GM18870 (cell line): ENCODE measurements around the gene ALKBH4.
"Not testable (repeated sequence)": the region's sequence is repeated elsewhere in the genome, so short reads cannot be mapped to it uniquely, and the experiment has no call there.

Source experiments
- ATAC-seq: cut with Tn5 transposase; IDR thresholded peaks from one replicate; pipeline ENCODE4 v1.9.1; 2021; ENCODE audit warnings: moderate library complexity; ENCODE audit not compliant: unreplicated experiment

ALKBH4 gene

DNA sequence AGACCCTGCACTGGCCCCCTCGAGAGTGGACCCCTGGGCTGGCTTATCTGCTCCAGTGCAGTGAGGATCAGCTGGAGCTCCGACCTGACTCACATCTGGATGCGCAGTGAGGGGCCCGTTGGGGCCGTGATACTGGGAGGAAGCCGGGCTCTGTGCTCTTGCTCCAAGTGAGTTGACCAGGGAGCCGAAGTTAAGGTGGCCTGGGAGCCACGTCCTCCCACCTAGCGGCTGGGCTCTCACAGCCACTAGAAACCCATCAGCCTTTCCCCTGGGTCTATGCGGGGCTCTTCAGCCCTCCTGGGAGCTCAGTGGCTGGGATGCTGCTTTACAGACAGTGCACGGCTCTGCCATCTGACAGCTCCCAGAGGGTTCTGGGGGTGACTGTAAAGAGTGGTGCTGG is 9.1 kb downstream of the ALKBH4 start:
- no peak for ATAC-seq

DNA sequence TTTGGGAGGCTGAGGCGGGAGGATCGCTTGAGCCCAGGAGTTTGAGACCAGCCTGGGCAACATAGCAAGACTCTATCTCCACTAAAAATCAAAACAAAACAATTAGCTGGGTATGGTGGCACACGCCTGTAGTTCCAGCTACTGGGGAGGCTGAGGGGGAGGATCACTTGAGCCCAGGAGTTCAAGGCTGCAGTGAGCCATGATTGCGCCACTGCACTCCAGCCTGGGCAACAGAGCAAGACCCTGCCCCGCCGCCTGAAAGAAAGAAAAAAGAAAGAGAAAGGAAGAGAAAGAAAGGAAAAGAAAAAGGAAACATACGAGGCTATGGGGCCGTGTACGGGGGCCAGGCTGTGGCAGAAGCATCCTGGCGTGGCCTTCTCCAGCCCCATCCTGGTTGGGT is 9.7 kb downstream of the ALKBH4 start:
- ATAC-seq = not testable (repeated sequence)

DNA sequence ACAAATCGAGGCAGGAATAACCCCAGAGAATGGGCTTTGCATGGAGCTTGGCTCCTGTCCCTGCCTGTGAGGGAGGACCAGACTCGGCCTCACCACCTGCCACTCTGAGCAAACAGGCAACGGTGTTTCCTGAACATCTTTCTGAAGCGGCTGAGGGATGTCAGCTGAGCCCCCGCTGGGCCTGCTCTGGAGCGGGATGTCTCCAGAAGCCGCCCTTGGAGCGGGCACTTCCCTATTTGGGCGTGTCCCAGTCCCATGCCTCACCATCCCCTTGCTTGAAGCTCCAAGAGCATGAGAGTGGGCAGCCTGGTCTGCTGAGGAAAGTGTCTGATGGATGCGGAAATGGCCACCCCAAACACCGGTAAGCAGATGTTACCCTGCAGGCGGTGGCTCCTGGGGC is 10.2 kb downstream of the ALKBH4 start:
- no peak for ATAC-seq

DNA sequence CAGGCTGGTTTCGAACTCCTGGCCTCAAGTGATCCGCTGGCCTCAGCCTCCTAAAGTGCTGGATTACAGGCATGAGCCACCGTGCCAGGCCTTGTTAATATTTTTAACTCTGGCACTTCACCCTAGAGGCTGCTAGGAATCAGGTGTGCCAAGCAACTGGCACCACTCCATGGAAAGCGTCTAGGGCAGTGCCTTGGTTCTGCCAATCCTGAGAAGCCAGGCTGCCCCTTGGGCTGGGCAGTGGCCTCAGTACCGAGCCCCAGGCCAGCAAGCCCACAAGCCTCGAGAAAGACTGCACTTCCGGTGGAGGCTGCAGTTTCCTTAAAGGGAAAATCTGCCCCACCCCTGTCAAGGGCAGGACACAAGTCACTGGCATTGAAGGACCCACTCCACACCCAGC is 11.3 kb downstream of the ALKBH4 start:
- no peak for ATAC-seq

DNA sequence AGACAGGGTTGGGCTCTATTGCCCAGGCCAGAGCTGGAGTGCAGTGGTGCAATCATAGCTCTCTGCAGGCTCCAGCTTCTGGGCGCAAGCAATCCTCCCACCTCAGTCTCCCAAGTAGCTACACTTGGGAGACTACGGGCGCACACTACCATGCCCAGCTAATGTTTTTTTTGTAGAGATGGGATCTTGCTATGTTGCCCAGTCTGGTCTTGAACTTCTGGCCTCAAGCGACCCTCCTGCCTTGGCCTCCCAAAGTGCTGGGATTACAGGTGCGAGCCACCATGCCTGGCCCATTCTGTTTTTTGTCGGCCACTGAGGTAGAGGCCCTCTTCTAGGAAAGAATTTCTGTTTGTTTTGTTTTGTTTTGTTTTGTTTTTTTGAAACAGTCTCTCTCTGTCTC is 12.2 kb downstream of the ALKBH4 start:
- no peak for ATAC-seq

DNA sequence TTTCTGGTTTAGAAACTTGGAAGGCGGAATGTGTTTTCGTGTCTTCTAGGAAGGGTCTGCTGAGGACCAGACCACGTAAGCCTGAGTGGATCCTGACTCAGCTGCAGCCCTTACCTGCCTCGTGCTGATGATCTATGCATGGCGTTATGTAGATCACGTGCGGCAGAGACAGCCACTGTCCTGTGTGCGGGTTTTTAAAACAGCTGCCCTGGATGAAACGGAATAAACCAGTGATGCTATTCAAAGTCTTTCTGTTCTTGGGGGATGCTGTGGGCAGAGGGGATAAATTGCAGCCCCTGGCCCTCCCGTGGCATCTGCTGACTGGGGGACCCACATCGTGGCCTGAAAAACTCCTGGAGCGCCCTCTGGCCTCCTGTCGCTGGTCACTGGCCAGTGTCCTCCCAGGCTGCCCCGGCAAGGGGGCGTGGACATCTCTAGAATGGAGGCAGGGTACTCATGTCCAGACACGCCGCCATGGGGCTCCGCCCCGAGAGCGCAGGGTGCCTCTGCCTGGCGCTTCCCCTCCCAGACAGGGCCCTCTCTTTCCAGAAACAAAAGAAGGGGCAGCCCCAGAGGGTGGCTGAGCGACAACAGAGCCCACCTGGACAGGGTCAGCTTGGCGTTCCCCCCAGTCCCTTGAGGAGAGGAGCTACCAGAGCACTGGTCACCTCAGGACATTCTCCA is 13.2 kb downstream of the ALKBH4 start:
- no peak for ATAC-seq

DNA sequence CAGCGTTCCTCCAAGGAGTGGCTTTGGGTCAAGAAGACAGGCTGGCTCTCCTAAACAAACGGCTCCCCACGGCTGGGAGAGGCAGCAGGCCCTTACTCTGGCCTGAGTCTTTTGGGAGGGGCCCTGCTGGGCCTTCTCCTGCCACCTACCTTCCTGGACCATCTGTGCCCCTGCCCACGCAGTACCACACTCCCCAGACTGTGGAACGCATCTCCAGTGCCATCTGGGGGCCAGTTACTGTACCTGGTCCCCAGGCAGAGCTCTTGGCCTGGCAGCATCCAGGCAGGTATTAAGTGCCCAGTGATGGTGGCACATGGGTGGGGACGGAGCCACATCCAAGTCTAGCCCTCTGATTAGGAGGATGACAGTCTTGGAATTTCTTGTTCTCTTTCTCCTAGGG is 14.4 kb downstream of the ALKBH4 start:
- ATAC-seq = no peak

DNA sequence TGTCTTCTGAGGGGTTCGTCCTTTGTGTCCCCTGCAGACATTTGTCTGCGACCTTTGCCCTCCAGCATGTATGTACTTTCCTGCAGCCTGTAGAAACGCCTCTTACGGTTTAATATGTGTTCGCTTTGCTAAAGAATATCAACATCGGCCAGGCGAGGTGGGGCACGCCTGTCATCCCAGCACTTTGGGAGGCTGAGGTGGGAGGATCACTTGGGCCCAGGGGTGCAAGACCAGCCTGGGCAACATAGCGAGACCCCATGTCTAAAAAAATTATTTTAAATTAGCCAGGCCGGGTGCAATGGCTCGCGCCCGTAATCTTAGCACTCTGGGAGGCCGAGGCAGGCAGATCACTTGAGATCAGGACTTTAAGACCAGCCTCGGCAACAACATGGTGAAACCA is 15.5 kb downstream of the ALKBH4 start:
- ATAC-seq = no peak

DNA sequence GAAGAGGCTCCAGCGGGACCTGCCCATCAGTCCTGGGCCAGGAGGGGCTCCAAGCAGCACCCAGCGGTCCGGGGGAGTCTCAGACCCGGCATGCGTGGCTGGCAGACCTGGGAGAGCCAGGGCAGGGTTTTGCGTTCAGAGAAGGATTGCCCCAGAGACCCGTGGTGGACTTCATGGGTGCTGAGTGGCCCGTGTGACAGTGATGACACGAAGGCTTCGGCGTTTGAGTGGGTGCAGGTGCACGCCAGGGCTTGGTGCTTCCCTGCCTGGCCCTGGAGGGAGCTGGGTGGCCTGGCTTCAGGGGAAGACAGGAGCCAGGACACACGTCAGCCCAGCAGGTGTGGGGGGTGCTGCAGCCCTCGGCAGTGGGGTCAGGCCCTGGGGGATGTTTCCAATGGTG is 17.4 kb downstream of the ALKBH4 start:
- ATAC-seq = no peak

DNA sequence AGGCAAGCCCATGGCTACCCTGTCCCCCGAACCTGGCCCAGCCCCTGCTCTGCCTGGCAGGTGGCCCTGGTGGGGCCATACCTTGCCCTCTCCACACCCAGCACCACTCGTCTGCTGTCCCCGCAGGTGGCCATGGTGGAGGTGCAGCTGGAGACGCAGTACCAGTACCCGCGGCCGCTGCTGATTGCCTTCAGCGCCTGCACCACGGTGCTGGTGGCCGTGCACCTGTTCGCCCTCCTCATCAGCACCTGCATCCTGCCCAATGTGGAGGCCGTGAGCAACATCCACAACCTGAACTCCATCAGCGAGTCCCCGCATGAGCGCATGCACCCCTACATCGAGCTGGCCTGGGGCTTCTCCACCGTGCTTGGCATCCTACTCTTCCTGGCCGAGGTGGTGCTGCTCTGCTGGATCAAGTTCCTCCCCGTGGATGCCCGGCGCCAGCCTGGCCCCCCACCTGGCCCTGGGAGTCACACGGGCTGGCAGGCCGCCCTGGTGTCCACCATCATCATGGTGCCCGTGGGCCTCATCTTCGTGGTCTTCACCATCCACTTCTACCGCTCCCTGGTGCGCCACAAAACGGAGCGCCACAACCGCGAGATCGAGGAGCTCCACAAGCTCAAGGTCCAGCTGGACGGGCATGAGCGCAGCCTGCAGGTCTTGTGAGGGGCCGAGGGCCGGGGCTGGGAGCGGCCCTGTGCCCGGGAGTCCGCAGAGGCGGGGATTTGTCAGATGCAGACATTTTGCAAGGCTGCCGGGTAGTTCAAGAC is 18.1 kb downstream of the ALKBH4 start:
- ATAC-seq = no peak

DNA sequence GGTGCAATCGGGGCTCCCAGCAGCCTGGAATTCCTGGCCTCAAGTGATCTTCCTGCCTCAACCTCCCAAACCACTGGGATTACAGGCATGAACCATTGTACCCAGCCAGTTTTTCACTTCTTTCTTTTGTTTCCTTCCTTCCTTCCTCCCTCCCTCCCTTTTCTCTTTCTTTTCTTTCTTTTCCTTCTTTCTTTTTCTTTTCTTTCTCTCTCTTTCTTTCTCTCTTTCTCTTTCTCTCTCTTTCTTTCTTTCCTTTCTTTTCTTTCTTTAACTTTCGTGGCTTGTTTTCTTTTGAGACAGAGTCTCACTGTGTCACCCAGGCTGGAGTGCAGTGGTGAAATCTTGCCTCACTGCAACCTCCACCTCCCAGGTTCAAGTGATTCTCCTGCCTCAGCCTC is 19.0 kb downstream of the ALKBH4 start:
- no peak for ATAC-seq

DNA sequence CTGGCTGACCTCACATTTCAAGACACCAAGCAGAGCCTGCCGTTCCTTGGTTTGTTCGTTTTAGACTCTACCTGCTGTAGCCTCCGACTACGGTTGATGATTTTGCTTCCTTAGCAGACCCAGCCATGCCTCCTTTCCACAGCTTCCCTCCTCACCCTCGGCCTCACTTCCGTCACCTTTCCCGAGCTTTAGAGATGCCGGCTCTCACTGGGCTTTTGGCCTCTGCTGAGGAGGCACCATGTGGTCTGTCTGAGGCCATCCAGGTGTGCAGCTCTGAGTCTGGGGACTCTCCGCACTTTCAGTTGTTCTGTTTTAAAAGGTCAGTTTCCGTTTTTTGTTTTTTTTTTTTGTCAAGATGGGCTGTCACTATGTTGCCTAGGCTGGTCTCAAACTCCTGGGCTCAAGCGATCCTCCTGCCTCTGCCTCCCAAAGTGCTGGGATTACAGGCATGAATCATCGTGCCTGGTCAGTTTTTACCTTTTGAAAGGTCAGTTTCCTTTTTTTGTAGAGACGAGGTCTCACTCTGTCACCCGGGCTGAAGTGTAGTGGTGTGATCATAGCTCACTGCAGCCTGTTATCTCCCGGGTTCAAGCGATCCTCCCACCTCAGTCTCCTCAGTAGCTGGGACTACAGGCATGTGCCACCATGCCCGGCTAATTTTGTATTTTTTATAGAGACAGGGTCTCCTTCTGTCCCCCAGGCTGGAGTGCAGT is 19.5 kb downstream of the ALKBH4 start:
- peak; percentile 49 for ATAC-seq

DNA sequence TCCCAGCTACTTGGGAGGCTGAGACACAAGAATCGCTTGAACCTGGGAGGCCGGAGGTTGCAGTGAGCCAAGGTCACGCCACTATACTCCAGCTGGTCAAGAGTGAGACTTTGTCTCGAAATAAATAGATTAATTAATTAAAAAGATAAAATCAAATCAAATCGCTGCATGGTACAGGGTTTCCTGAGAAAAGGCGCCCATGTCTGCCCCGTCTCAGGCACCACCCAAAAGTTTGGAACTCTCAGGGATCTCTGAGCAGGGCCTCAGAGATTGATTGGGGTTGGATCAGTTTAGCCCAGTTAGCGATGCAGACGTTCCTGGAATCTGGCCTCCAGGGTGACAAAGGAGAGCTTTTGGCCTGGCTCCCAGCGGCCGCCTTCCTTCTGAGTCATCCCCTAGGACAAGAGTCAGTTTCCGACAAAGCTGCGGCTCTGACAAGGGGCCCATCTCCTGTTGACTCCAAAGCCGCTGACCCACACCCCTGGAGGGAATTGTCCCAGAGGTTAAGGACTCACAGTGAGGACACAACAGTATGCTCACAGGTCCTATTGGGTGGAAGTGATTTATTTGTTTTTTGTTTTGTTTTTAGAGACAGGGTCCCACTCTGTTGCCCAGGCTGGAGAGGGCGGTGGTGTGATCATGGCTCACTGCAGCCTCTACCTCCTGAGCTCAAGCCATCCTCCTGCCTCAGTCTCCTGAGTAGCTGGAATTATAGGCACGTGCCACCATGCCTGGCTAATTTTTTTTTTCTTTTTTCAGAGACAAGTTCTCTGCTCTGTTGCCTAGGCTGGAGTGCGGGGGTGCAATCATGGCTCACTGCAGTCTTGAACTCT is 24.5 kb downstream of the ALKBH4 start:
- ATAC-seq = no peak

DNA sequence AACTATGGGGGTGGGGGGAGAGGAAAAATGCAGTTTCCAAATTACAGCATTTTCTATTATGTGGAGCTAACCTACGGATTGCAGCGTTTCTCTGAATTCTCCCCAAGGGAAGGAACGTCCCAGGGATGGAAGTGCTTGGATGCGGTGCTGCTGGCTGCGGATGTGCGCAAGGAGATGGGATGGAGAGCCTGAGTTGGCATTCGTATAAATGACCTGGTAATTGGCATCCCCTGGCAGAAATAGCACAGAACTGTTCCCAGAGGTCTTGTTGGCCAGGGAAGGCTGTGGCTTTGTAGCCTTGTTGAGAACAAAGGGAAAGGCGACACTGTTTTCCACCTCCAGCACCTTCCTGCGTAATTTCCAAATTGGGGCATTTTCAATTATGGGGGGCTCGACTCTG is 28.5 kb downstream of the ALKBH4 start:
- ATAC-seq = no peak

DNA sequence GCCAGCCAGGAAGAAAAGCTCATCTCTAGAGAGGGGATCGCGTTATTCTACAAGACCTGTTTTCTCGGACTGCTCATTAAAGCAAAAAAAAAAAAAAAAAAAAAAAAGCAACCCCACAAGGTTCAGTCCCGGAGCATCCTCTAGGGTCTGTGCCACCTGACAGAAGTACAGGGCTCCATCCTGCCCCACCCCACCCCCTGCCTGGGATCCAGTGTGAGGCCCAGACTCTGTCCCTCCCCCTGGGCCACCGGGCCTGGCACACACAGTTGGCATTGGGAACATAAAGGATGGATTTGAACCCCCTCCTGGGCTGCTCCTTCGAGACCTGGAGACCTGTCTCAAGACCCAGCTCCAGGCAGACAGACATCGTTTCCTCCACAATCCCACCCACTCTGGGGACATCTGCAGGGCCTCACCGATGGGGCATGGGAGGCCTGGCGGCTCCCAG is 30.6 kb downstream of the ALKBH4 start:
- no peak for ATAC-seq

DNA sequence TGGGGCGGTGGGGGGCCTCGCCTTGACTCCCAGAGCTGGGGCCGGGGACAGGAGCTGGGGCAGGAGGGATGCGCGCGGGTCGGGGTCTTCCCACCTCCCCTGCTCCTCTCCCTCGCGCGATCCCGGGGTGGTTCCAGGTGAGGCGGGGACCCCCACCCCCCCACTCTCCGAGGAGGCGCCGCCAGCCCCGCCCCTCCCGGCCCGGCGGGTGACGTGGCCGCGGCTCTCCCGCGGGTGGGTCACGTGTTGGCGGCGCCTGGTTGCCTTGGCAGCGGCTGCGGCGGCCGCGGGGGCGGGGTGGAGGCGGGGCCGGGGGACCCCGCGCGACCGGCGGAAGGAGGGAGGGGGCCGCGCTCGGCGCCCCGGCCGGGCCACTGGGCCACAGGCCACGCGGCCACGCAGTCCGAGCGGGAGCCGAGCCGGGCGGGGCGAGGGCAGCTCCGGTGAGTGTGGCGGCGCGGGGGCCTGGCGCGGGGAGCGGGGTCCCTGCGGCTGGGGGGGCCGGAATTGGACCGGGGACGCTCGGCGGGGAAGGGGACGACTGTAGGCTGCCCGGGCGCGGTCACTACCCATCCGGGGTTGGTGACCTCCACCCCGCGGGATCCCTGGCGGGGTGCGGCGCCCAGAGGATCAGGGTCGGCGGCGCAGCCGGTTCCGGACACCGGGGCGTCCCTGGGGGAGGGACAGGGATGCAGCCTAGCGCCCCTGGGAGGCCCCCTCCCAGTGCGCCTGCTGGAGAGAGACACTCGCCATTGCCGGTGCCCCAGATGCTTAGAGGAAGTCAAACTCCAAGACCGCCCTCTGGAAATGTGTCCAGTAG is 31.2 kb downstream of the ALKBH4 start, which contains the start of gene ORAI2:
ORAI2 (plus strand) TSS at position 357 of the 820 bp plus-strand sequence. CDS start 5,382 bp downstream, outside the sequence.
- ATAC-seq = no peak

DNA sequence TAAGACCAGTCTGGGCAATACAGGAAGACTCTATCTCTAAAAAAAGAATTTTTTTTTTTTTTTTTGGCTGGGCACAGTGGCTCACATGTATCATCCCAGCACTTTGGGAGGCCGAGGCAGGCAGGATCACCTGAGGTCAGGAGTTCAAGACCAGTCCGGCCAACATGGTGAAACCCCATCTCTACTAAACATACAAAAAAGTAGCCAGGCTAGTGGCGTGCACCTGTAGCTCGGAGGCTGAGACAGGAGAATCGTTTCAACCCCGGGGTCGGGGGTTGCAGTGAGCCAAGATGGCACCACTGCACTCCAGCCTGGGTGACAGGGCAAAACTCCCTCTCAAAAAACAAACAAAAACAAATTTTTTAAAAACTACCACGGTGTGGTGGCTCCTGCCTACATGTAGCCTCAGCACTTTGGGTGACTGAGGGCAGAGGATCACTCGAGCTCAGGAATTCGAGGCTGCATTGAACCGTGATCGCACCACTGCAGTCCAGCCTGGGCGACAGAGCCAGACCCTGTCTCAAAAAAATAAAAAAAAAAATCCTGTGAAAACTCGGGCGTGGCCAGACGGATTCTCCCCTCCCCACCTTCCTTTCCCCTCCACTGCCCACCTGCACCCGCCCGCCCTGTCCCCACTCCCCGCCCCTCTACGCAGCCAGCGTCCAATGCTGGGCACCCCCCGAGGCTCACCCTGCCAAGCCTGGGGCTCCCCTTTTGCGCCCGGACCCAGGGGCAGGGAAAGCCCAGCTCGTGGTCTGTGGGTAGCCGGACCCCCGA is 32.0 kb downstream of the ALKBH4 start:
- no peak for ATAC-seq

DNA sequence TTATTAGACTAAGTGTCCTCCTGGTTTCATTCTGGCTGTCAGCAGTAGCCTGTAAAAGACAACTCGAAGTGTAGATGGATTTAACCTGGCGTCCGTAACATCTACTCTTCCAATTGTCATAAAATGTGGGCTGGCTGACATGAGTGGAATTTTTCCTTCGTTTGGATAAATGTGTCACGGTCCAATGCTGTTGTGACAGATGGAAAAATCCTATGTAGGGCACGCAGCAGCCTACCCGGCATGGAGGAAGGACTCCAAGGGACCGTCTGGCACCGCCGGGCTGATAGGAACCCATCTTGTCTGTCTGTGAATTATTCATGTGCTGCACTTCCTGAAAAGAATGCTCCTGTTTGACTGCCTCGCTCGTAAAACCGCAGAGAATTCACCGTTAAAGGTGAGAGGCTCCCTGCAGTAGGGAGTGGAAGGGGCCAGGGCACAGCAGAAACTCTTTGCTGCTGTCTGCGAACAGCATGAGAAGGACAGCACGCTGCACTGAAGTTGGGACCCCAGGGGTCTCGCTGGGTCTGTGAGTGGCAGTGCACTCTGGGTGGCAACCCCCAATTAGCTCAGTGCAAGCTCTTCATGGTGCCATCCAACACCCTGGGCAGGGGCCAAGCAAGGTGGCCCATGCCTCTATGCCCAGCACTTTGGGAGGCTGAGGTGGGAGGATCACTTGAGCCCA is 32.9 kb downstream of the ALKBH4 start:
- ATAC-seq = no peak
